Ishikawa (cell line): ENCODE data around the gene ZBTB20.

Experiments
- CEBPB ChIP-seq: IDR thresholded peaks from 2 replicates; pipeline ENCODE4 v1.6.1; 2012
- CREB1 ChIP-seq: IDR thresholded peaks from 2 replicates; pipeline ENCODE4 v1.6.1; 2012; ENCODE audit warnings: low read depth
- EGR1 ChIP-seq: IDR thresholded peaks from 2 replicates; pipeline ENCODE4 v1.6.1; 2012
- EP300 ChIP-seq: IDR thresholded peaks from 2 replicates; pipeline ENCODE4 v1.6.1; 2012; ENCODE audit warnings: borderline replicate concordance
- FOXM1 ChIP-seq: IDR thresholded peaks from 2 replicates; pipeline ENCODE4 v1.6.1; 2012; ENCODE audit warnings: low read depth, borderline replicate concordance
- MAX ChIP-seq: IDR thresholded peaks from 2 replicates; pipeline ENCODE4 v1.6.1; 2012
- NFIC ChIP-seq: IDR thresholded peaks from 2 replicates; pipeline ENCODE4 v1.6.1; 2012
- RAD21 ChIP-seq: IDR thresholded peaks from 2 replicates; pipeline ENCODE4 v1.6.1; 2012; ENCODE audit warnings: low read depth
- TAF1 ChIP-seq: IDR thresholded peaks from 2 replicates; pipeline ENCODE4 v1.6.1; 2012; ENCODE audit warnings: low read depth, mild to moderate bottlenecking
- TCF12 ChIP-seq: IDR thresholded peaks from 2 replicates; pipeline ENCODE4 v1.6.1; 2012; ENCODE audit warnings: low read depth
- TEAD4 ChIP-seq: IDR thresholded peaks from 2 replicates; pipeline ENCODE4 v1.6.1; 2012
- USF1 ChIP-seq: IDR thresholded peaks from 2 replicates; pipeline ENCODE4 v1.6.1; 2012
- YY1 ChIP-seq: IDR thresholded peaks from 2 replicates; pipeline ENCODE4 v1.6.1; 2012; ENCODE audit warnings: low read depth
- ZBTB7A ChIP-seq: IDR thresholded peaks from 2 replicates; pipeline ENCODE4 v1.6.1; 2012; ENCODE audit warnings: low read depth
- TF ChIP-seq, protein P1 (sequence below): IDR thresholded peaks from 2 replicates; pipeline ENCODE4 v1.6.1; 2012; ENCODE audit warnings: low read depth, mild to moderate bottlenecking

The ZBTB20 gene

DNA sequence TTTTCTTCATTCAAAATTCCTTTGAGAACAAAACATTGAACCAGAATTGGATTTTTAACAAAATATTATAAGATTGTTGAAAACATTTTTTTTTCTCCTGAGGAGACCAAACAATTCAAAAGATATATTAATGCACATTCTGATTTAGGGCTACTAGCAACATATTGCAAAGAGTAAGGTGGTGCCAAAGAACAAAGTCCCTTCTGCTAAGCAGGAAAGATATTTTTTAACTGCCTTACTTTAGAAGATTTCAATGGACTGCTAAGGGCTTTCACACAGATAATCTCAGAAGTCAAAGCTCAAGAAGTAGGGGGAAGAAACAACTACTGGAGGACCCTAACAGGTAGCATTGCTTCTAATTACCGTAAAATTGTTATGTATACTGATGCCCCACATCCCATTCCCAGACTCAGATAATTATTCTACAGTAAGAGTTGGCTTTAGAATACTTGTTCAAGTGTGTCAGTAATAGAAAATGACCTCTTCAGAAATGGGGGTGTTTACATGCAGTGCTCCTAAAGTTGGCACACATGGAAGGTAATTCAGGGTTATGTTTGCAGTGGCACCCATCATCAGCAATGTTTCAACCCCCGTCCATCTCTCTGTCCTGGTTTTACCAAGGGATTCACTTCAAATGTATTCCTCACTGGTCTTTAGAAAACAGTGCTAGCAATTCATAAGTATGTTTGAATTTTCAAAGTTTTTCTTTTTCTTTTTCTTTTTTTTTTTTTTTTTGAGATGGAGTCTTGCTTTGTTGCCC lies 354.7 kb downstream of the ZBTB20 start:
- TF ChIP-seq TCF12 = no peak
- TF ChIP-seq RAD21 = no peak
- no peak for TF ChIP-seq MAX
- TF ChIP-seq, protein P1, sequence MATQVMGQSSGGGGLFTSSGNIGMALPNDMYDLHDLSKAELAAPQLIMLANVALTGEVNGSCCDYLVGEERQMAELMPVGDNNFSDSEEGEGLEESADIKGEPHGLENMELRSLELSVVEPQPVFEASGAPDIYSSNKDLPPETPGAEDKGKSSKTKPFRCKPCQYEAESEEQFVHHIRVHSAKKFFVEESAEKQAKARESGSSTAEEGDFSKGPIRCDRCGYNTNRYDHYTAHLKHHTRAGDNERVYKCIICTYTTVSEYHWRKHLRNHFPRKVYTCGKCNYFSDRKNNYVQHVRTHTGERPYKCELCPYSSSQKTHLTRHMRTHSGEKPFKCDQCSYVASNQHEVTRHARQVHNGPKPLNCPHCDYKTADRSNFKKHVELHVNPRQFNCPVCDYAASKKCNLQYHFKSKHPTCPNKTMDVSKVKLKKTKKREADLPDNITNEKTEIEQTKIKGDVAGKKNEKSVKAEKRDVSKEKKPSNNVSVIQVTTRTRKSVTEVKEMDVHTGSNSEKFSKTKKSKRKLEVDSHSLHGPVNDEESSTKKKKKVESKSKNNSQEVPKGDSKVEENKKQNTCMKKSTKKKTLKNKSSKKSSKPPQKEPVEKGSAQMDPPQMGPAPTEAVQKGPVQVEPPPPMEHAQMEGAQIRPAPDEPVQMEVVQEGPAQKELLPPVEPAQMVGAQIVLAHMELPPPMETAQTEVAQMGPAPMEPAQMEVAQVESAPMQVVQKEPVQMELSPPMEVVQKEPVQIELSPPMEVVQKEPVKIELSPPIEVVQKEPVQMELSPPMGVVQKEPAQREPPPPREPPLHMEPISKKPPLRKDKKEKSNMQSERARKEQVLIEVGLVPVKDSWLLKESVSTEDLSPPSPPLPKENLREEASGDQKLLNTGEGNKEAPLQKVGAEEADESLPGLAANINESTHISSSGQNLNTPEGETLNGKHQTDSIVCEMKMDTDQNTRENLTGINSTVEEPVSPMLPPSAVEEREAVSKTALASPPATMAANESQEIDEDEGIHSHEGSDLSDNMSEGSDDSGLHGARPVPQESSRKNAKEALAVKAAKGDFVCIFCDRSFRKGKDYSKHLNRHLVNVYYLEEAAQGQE = no peak
- no peak for TF ChIP-seq YY1
- no peak for TF ChIP-seq ZBTB7A
- TF ChIP-seq CREB1 = no peak
- no peak for TF ChIP-seq NFIC
- no peak for TF ChIP-seq CEBPB
- TF ChIP-seq USF1 = no peak

GRCh38 chr3:114790752-114791151 lies 356.3 kb downstream of the ZBTB20 start:
- TF ChIP-seq YY1 (no peak), TAF1 (no peak), TCF12 (no peak), EGR1 (no peak), TEAD4 (no peak), ZBTB7A (no peak), EP300 (no peak), FOXM1 (no peak), RAD21 (no peak), CREB1 (no peak), USF1 (no peak), MAX (no peak), NFIC (no peak), CEBPB (no peak)

- TF ChIP-seq ZBTB7A (no peak), MAX (no peak), TAF1 (no peak), USF1 (no peak), NFIC (no peak), TCF12 (no peak), CEBPB (no peak), EP300 (no peak), RAD21 (no peak), EGR1 (no peak), FOXM1 (no peak), CREB1 (no peak)
- TF ChIP-seq, protein P1 = no peak
These were observed 357.3 kb downstream of the ZBTB20 start for GRCh38 chr3:114789803-114790202.

GRCh38 chr3:114775395-114775794 lies 371.7 kb downstream of the ZBTB20 start:
- TF ChIP-seq ZBTB7A (no peak), CREB1 (no peak), USF1 (no peak), FOXM1 (no peak), CEBPB (no peak), TCF12 (no peak), TAF1 (no peak), EGR1 (no peak), YY1 (no peak), RAD21 (no peak), MAX (no peak), TEAD4 (no peak), NFIC (no peak), EP300 (no peak)
- TF ChIP-seq, protein P1 = no peak
